GM23248 (cell line): ENCODE results near the gene AACS.

Source experiments
- EZH2 ChIP-seq: fragments of 200-600 bp; sonication (generic); IDR thresholded peaks from 2 replicates; pipeline ENCODE4 v1.6.1; 2018; ENCODE audit warnings: antibody characterized with exemption, mild to moderate bottlenecking; ENCODE audit not compliant: insufficient read depth, poor library complexity, severe bottlenecking
- EZH2phosphoT487 ChIP-seq: fragments of 200-600 bp; sonication (generic); IDR thresholded peaks from 2 replicates; pipeline ENCODE4 v1.6.1; 2018; ENCODE audit warnings: antibody characterized with exemption, moderate library complexity, mild to moderate bottlenecking, low read depth; ENCODE audit not compliant: insufficient read depth

DNA sequence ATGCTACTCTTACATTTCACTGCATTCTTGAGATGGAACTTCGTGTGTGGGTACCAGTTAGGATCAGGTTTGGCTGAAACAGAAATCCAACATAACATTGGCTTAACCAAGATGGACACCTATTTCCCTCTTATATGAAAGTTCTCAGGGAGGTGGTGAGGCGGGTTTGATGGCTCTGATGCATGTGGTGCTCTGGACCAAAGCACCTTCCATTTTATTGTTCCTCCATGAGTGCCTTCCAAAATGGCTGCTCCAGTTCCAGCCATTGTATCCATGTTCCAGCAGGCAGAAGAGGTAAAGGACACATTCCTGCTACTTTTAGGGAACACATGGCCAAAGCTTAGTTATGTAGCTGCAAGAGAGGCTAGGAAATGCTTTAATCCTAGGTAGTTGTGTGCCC is 42.2 kb upstream of the AACS start:
- no peak for TF ChIP-seq EZH2
- TF ChIP-seq EZH2phosphoT487: no peak
